Adrenal gland (tissue), 12 donors: Measurements from ENCODE around the gene MRAS. TPM values are rescaled to one million over a fixed set of nuclear protein-coding genes. Genes with fewer than 3 reads are reported as not detected.

Source experiments
- DNase-seq, 7 donors: peaks; one replicate each; pipeline ENCODE4 v3.0.0-alpha.2; 2019 to 2020
- H3K27ac ChIP-seq, 5 donors: fragments of 200-600 bp; sonication (generic) in 4 of 5; 1 replicate in 3 of 5; 2 replicates in 2 of 5; pipeline versions ENCODE4 v1.5.1 to v1.8.0; 2016 to 2020; ENCODE audit warnings: mild to moderate bottlenecking in 1 of 5
- H3K27me3 ChIP-seq: fragments of 200-600 bp; 2 replicates; pipeline ENCODE4 v1.8.0; 2021
- H3K36me3 ChIP-seq, 2 donors: fragments of 200-600 bp; replicated peaks in 1 of 2; 1 replicate in 1 of 2; 2 replicates in 1 of 2; pipeline versions ENCODE4 v1.5.1 to v1.8.0; 2018 to 2022
- H3K4me1 ChIP-seq, 2 donors: fragments of 200-600 bp; replicated peaks in 1 of 2; 1 replicate in 1 of 2; 2 replicates in 1 of 2; pipeline versions ENCODE4 v1.5.1 to v1.8.0; 2018 to 2021
- H3K4me3 ChIP-seq, 4 donors: fragments of 200-600 bp; sonication (generic) in 3 of 4; one replicate each; pipeline ENCODE4 v1.5.1; 2016 to 2018
- H3K9me3 ChIP-seq, 3 donors: fragments of 200-600 bp; sonication (generic) in 1 of 3; replicated peaks in 1 of 3; 1 replicate in 2 of 3; 2 replicates in 1 of 3; pipeline versions ENCODE4 v1.5.1 to v1.8.0; 2016 to 2021
- CTCF ChIP-seq, 6 experiments: fragments of 450-650 bp in 4 of 6; fragments of 200-600 bp in 2 of 6; sonication (generic) in 1 of 6; IDR thresholded peaks; 1 replicate in 5 of 6; 2 replicates in 1 of 6; pipeline versions ENCODE4 v1.5.1 to v1.8.0; 2016 to 2021; ENCODE audit warnings: antibody characterized with exemption in 6 of 6, mild to moderate bottlenecking in 2 of 6, moderate library complexity in 1 of 6
- POLR2A ChIP-seq, 2 donors: fragments of 450-650 bp; IDR thresholded peaks; one replicate each; pipeline ENCODE4 v1.6.1; 2017; ENCODE audit warnings: antibody characterized with exemption in 2 of 2, mild to moderate bottlenecking in 2 of 2, moderate library complexity in 1 of 2
- WGBS, 4 donors: extraction: QIAGEN DNeasy Blood & Tissue Kit in 2 of 4; methylation state at CpG; one replicate each; pipeline versions ENCODE4 v1.1.5 to v1.1.7; 2013 to 2017; 5-methylcytosine and 5-hydroxymethylcytosine counted together
- intact Hi-C, 2 donors: fragments of 100-400 bp; cut with DNase I; formaldehyde crosslinking; loops; one replicate each; pipeline versions ENCODE4 v1.14.1 to v1.15.0; 2022 to 2023
- polyA plus RNA-seq, 3 donors: library from polyadenylated mRNA; stranded (reverse); fragments of 200-250 nt in 2 of 3; fragments of 350-450 nt in 1 of 3; fragmentation: Illumina TruSeq in 1 of 3; extraction: RNeasy Lipid Tissue Mini Kit (QIAGEN cat#74804) in 1 of 3; gene quantifications; one replicate each; pipeline ENCODE4 v1.2.3, GENCODE V29; 2013 to 2014
- total RNA-seq, 9 donors: library from RNA; depleted of rRNA in 4 of 9; stranded (reverse); fragments of >200 nt in 4 of 9; fragments of 120-200 nt in 1 of 9; fragmentation: NEBNext Ultra II Directional in 1 of 9; extraction: Animal tissue kit (Norgen Biotek cat#: 25700) in 1 of 9; gene quantifications; one replicate each; pipeline versions ENCODE4 v1.1.0 to v1.2.4, GENCODE V29; 2013 to 2023
- donor health status: healthy with polysubstance abuse.
- donor health status: Bipolar disorder and iron deficiency.
- donor health status: DM: yes; HTN: yes; CAD: no.
- donor health status: DM: no; HTN: no; CAD: no.
- donor health status: DM: no; HTN: no; CAD: no.
- donor health status: DM: yes; HTN: yes; CAD: no.

Gene MRAS
- total and polyA plus RNA-seq, 12 donors: 47.9 to 337 (median 109) TPM

- TF ChIP-seq CTCF (IDR thresholded peaks at IDR 0.05): peak; percentile 82 to 92 (median 88)
- no peak for TF ChIP-seq POLR2A (IDR thresholded peaks at IDR 0.05)
- Histone ChIP-seq H3K9me3 (no peaks in the 10 kb centered on the region), H3K27ac (no peak overlapping the region), H3K4me1 (peaks cover 8 to 12% of the 10 kb centered on the region in 2 donors), H3K36me3 (no peaks in the 10 kb centered on the region), H3K4me3 (no peak overlapping the region), H3K27me3 (no peaks in the 10 kb centered on the region)
- 4 to 19% (median 12%) methylated on average over 4 to 7 of the region's 7 CpGs for WGBS, 4 donors
- intact Hi-C loops: loop anchor here in 1 of 2 donors (5.0 kb wide), 1 partner anchor 90 kb away; the partner anchor contains the start of gene NME9
- DNase-seq: peak; percentile 79 to 94 (median 84)
Observed at GRCh38 chr3:138417559-138417982, 69.2 kb downstream of the MRAS start.

DNA sequence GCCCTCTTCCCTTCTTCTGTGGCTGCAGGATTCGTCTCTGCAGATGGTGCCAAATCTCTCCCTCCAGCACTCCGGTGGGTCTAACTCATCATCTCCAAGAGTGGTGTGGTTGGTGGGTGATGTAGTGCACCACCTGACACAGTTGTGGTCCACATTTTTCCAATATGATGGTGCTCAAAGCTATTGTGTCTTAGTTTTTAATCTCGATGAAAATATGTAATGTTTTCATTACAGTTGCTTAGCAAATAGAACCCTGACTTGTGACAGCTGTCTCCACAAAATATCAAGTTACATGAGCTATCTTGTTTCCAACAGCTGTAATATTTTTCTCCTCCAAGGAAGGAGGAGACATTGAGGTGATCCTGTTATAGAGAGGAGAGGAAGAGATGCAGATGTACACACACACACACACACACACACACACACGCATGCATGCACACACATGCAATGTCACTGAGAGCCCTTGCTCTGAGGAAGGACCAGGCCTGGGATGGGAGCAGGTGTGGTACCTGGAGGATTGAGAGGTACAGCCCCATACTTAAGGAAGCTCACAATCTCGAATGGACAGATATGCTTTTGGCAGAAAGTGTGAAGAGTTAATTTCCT, 70.3 kb downstream of the MRAS start:
- no peaks in the 10 kb centered on the region for H3K36me3 ChIP-seq
- no peak overlapping the region for H3K27ac ChIP-seq
- 66 to 80% (median 76%) methylated on average over 5 of the region's 5 CpGs for WGBS, 4 donors
- peaks cover under 1% of the 10 kb centered on the region in 2 donors for H3K4me1 ChIP-seq
- no peaks in the 10 kb centered on the region for H3K9me3 ChIP-seq
- no peak for TF ChIP-seq CTCF (IDR thresholded peaks at IDR 0.05)
- no peak for TF ChIP-seq POLR2A (IDR thresholded peaks at IDR 0.05)
- no peak for DNase-seq
- intact Hi-C loops: loop anchor here in 1 of 2 donors (5.0 kb wide), 1 partner anchor 91 kb away; the partner anchor contains the start of gene NME9
- no peak overlapping the region for H3K4me3 ChIP-seq
- no peaks in the 10 kb centered on the region for H3K27me3 ChIP-seq

DNA sequence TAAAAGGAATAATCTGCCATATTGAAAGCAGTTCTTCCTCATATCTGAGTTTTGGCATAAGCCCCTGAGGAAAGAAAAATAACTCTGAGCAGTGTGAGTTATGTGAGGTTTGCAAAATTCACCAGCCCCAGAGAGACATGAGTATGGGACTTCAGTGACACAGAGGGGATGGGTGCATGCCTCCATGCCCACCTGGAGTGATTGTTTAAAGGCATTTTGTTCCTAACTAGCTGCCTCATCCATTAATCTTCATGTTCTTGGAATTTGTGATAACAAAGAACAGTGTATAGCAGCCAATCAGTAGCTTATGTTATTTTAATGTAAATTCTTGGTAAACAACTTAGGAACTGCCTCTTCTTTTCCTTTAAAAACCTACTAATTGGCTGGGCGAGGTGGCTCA, 74.9 kb downstream of the MRAS start:
- TF ChIP-seq POLR2A (IDR thresholded peaks at IDR 0.05) (no peak), CTCF (IDR thresholded peaks at IDR 0.05) (no peak)
- 82 to 95% (median 91%) methylated on average over 1 of the region's 1 CpG for WGBS, 4 donors
- Histone ChIP-seq H3K27ac (no peak overlapping the region), H3K36me3 (no peaks in the 10 kb centered on the region), H3K4me1 (no peaks in the 10 kb centered on the region), H3K4me3 (no peak overlapping the region), H3K9me3 (no peaks in the 10 kb centered on the region), H3K27me3 (no peaks in the 10 kb centered on the region)
- intact Hi-C loops: no loop called here
- no peak for DNase-seq

DNA sequence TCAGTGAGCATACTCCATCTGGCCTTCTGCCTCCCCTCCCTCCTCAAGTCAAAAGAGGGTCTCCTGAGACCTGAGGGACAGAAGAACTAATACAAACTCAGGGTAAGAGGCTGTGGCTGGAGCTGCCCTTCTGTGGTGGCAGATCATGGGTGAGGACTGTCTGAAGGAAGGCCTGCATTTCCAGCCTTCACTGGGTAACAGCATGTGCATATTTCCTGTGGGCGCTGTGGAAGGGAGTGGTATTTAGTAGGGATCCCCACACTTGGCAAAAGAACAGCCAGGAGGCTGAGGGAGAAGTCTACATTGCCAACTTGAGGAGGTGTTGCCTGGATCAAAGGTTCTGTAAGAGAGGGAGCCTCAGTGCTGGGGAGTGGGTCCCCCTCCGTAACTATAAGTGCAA, 75.9 kb downstream of the MRAS start:
- no peaks in the 10 kb centered on the region for H3K4me1 ChIP-seq
- TF ChIP-seq CTCF (IDR thresholded peaks at IDR 0.05): no peak
- TF ChIP-seq POLR2A (IDR thresholded peaks at IDR 0.05): no peak
- no peak overlapping the region for H3K27ac ChIP-seq
- intact Hi-C loops: no loop called here
- H3K36me3 ChIP-seq: no peaks in the 10 kb centered on the region
- 92 to 98% (median 95%) methylated on average over 2 of the region's 2 CpGs for WGBS, 4 donors
- H3K9me3 ChIP-seq: no peaks in the 10 kb centered on the region
- no peaks in the 10 kb centered on the region for H3K27me3 ChIP-seq
- H3K4me3 ChIP-seq: no peak overlapping the region
- no peak for DNase-seq
